Small intestine (tissue), 7 donors: ENCODE measurements around the gene MPZL1. TPM values are rescaled to one million over a fixed set of nuclear protein-coding genes. Genes with fewer than 3 reads are reported as not detected.
A peak's percentile ranks its signal among the peaks of the same experiment; 100 is the strongest.

Experiments
- DNase-seq, 2 donors: peaks; one replicate each; pipeline versions ENCODE4 v3.0.0 to v3.0.0-alpha.2; 2013
- FAIRE-seq: peaks from 2 replicates; lab custom pipeline; 2012; peaks lifted over from hg19 to GRCh38; lab: Jason Lieb, UNC
- H3K27ac ChIP-seq, 3 donors: one replicate each; pipeline ENCODE4 v1.5.1; 2013; ENCODE audit warnings: low read length in 2 of 3, mild to moderate bottlenecking in 2 of 3, control low read depth in 1 of 3, inconsistent platforms in 1 of 3, low read depth in 1 of 3, moderate library complexity in 1 of 3
- H3K27me3 ChIP-seq, 3 donors: one replicate each; pipeline ENCODE4 v1.6.1; 2013; ENCODE audit warnings: low read length in 3 of 3, inconsistent platforms in 1 of 3; ENCODE audit not compliant: control insufficient read depth in 3 of 3, insufficient read depth in 3 of 3
- H3K36me3 ChIP-seq, 3 donors: one replicate each; pipeline ENCODE4 v1.6.1; 2013; ENCODE audit warnings: low read length in 3 of 3, inconsistent platforms in 1 of 3, low read depth in 1 of 3, mild to moderate bottlenecking in 1 of 3, moderate library complexity in 1 of 3; ENCODE audit not compliant: control insufficient read depth in 3 of 3, insufficient read depth in 2 of 3
- H3K4me1 ChIP-seq, 3 donors: one replicate each; pipeline ENCODE4 v1.6.1; 2013; ENCODE audit warnings: low read length in 2 of 3, inconsistent platforms in 1 of 3, low read depth in 1 of 3, mild to moderate bottlenecking in 1 of 3, moderate library complexity in 1 of 3; ENCODE audit not compliant: control insufficient read depth in 3 of 3, insufficient read depth in 2 of 3
- H3K4me3 ChIP-seq, 3 donors: one replicate each; pipeline ENCODE4 v1.5.1; 2013; ENCODE audit warnings: low read length in 3 of 3, control low read depth in 1 of 3, inconsistent platforms in 1 of 3, low read depth in 1 of 3, mild to moderate bottlenecking in 1 of 3, moderate library complexity in 1 of 3
- H3K9me3 ChIP-seq, 2 donors: one replicate each; pipeline ENCODE4 v1.6.1; 2013; ENCODE audit warnings: low read depth in 1 of 2, low read length in 1 of 2; ENCODE audit not compliant: control insufficient read depth in 2 of 2, insufficient read depth in 1 of 2
- WGBS, 3 donors: extraction: QIAGEN DNeasy Blood & Tissue Kit; methylation state at CpG; one replicate each; pipeline ENCODE4 v1.1.7; 2013; 5-methylcytosine and 5-hydroxymethylcytosine counted together
- polyA plus RNA-seq, 4 donors: library from polyadenylated mRNA; stranded (reverse) in 3 of 4; unstranded in 1 of 4; fragments of 200-250 nt in 3 of 4; fragments of 120-200 nt in 1 of 4; gene quantifications; one replicate each; pipeline versions ENCODE4 v1.2.1 to v1.2.3, GENCODE V29; 2013
- donor health status: healthy with polysubstance abuse.
- donor health status: control.
- donor health status: control.
- donor health status: Bipolar disorder and iron deficiency.
- donor health status: healthy.

The MPZL1 gene
- polyA plus RNA-seq, 4 donors = 8.1 to 107 (median 31.4) TPM

- Histone ChIP-seq H3K4me1 (no peaks in the 10 kb centered on the region), H3K36me3 (peaks cover 0 to 25% (median 4%) of the 10 kb centered on the region in 3 donors), H3K27ac (no peak overlapping the region), H3K9me3 (peaks cover 0 to 4% of the 10 kb centered on the region in 2 donors), H3K27me3 (no peaks in the 10 kb centered on the region), H3K4me3 (no peak overlapping the region)
- no peak for DNase-seq
- no peak for FAIRE-seq
Measured at GRCh38 chr1:167774710-167775109, 52.9 kb downstream of the MPZL1 start.

GRCh38 chr1:167775178-167775577, 53.4 kb downstream of the MPZL1 start:
- Histone ChIP-seq H3K4me1 (no peaks in the 10 kb centered on the region), H3K9me3 (peaks cover 0 to 4% of the 10 kb centered on the region in 2 donors), H3K27me3 (no peaks in the 10 kb centered on the region), H3K4me3 (no peak overlapping the region), H3K36me3 (peaks cover 0 to 21% (median 4%) of the 10 kb centered on the region in 3 donors), H3K27ac (no peak overlapping the region)
- no peak for FAIRE-seq
- 56 to 68% (median 65%) methylated on average over 2 of the region's 2 CpGs for WGBS, 3 donors
- no peak for DNase-seq

GRCh38 chr1:167776151-167776550, 54.4 kb downstream of the MPZL1 start:
- FAIRE-seq = no peak
- H3K4me1 ChIP-seq = no peaks in the 10 kb centered on the region
- no peaks in the 10 kb centered on the region for H3K27me3 ChIP-seq
- no peak for DNase-seq
- H3K4me3 ChIP-seq = no peak overlapping the region
- peaks cover 0 to 4% of the 10 kb centered on the region in 2 donors for H3K9me3 ChIP-seq
- H3K27ac ChIP-seq = peak overlapping the region in 1 of 3 donors; percentile 10
- H3K36me3 ChIP-seq = peaks cover 0 to 20% (median 4%) of the 10 kb centered on the region in 3 donors
- 76 to 100% (median 92%) methylated on average over 1 of the region's 1 CpG for WGBS, 3 donors

- H3K4me3 ChIP-seq = no peak overlapping the region
- DNase-seq (no peak), FAIRE-seq (no peak)
- H3K27ac ChIP-seq = no peak overlapping the region
- H3K36me3 ChIP-seq = peaks cover 0 to 17% (median 4%) of the 10 kb centered on the region in 3 donors
- no peaks in the 10 kb centered on the region for H3K27me3 ChIP-seq
- peaks cover 0 to 1% of the 10 kb centered on the region in 2 donors for H3K9me3 ChIP-seq
- no peaks in the 10 kb centered on the region for H3K4me1 ChIP-seq
- WGBS, 3 donors = 89 to 100% (median 93%) methylated on average over 1 of the region's 1 CpG
Measured at GRCh38 chr1:167776616-167777268, 55.0 kb downstream of the MPZL1 start.

- Histone ChIP-seq H3K36me3 (peaks cover 0 to 14% (median 4%) of the 10 kb centered on the region in 3 donors), H3K9me3 (no peaks in the 10 kb centered on the region), H3K27ac (no peak overlapping the region), H3K4me3 (no peak overlapping the region), H3K4me1 (no peaks in the 10 kb centered on the region), H3K27me3 (no peaks in the 10 kb centered on the region)
- WGBS, 3 donors = 92 to 97% (median 95%) methylated on average over 5 of the region's 5 CpGs
- DNase-seq = no peak
- FAIRE-seq = no peak
Measured at GRCh38 chr1:167777269-167777650, 55.5 kb downstream of the MPZL1 start.

- H3K9me3 ChIP-seq = no peaks in the 10 kb centered on the region
- no peaks in the 10 kb centered on the region for H3K27me3 ChIP-seq
- 97 to 98% (median 98%) methylated on average over 2 of the region's 2 CpGs for WGBS, 3 donors
- H3K36me3 ChIP-seq = peaks cover 0 to 13% (median 1%) of the 10 kb centered on the region in 3 donors
- FAIRE-seq (no peak), DNase-seq (no peak)
- peaks cover 0 to 2% (median 0%) of the 10 kb centered on the region in 3 donors for H3K4me1 ChIP-seq
- no peak overlapping the region for H3K27ac ChIP-seq
- H3K4me3 ChIP-seq = no peak overlapping the region
Measured at GRCh38 chr1:167781558-167781957, 59.8 kb downstream of the MPZL1 start.

- Histone ChIP-seq H3K36me3 (peaks cover 0 to 12% (median 1%) of the 10 kb centered on the region in 3 donors), H3K4me1 (peaks cover 0 to 2% (median 0%) of the 10 kb centered on the region in 3 donors), H3K4me3 (no peak overlapping the region), H3K27me3 (no peaks in the 10 kb centered on the region), H3K9me3 (no peaks in the 10 kb centered on the region), H3K27ac (no peak overlapping the region)
- WGBS, 3 donors = 94 to 97% (median 96%) methylated on average over 1 of the region's 1 CpG
- DNase-seq = no peak
- no peak for FAIRE-seq
Measured at GRCh38 chr1:167782946-167783345, 61.2 kb downstream of the MPZL1 start.

GRCh38 chr1:167784876-167785550, 63.2 kb downstream of the MPZL1 start:
- DNase-seq (no peak), FAIRE-seq (no peak)
- 93 to 98% (median 96%) methylated on average over 3 of the region's 3 CpGs for WGBS, 3 donors
- Histone ChIP-seq H3K27ac (no peak overlapping the region), H3K4me3 (no peak overlapping the region), H3K36me3 (peaks cover 0 to 17% (median 6%) of the 10 kb centered on the region in 3 donors), H3K27me3 (no peaks in the 10 kb centered on the region), H3K4me1 (peaks cover 0 to 2% (median 0%) of the 10 kb centered on the region in 3 donors), H3K9me3 (no peaks in the 10 kb centered on the region)
